ENCODE results near the gene ENAM. TPM values are rescaled to one million over a fixed set of nuclear protein-coding genes. Genes with fewer than 3 reads are reported as not detected.
A peak's percentile ranks its signal among the peaks of the same experiment; 100 is the strongest.

Gene ENAM
- total RNA-seq, 6 experiments from 2014 or later, result 0.07 to 0.86 (median 0.62) TPM

- Histone ChIP-seq H3K9me3 (no peaks in the 10 kb centered on the region), H3K27me3 (no peaks in the 10 kb centered on the region), H3K4me3 (no peak overlapping the region), H3K4me1 (no peaks in the 10 kb centered on the region), H3K36me3 (no peaks in the 10 kb centered on the region), H3K27ac (no peak overlapping the region)
- DNase-seq, result no peak
- ATAC-seq, result no peak
- intact Hi-C loops (cut with DNase I), result no loop called here
- TF ChIP-seq POLR2A (IDR thresholded peaks at IDR 0.05), result no peak
- TF ChIP-seq CTCF (IDR thresholded peaks at IDR 0.05), result no peak
- WGBS (ENCODE audit: insufficient coverage, low coverage, low lambda C conversion rate, missing lambda C conversion rate), result 68% methylated on average over 2 of the region's 2 CpGs
Observed at GRCh38 chr4:70608324-70608723, 20.2 kb upstream of the ENAM start.

GRCh38 chr4:70613306-70614183 is 15.0 kb upstream of the ENAM start:
- TF ChIP-seq CTCF (IDR thresholded peaks at IDR 0.05) (no peak), POLR2A (IDR thresholded peaks at IDR 0.05) (no peak)
- peak overlapping the region in 1 of 3 donors; percentile 8 for H3K4me3 ChIP-seq
- intact Hi-C loops (cut with DNase I), result no loop called here
- H3K27ac ChIP-seq, result no peak overlapping the region
- no peaks in the 10 kb centered on the region for H3K9me3 ChIP-seq
- ATAC-seq, result peak; percentile 49 to 58 (median 56)
- no peaks in the 10 kb centered on the region for H3K27me3 ChIP-seq
- no peaks in the 10 kb centered on the region for H3K4me1 ChIP-seq
- 11% methylated on average over 9 of the region's 9 CpGs for WGBS (ENCODE audit: insufficient coverage, low coverage, low lambda C conversion rate, missing lambda C conversion rate)
- no peak for DNase-seq
- no peaks in the 10 kb centered on the region for H3K36me3 ChIP-seq

- Histone ChIP-seq H3K36me3 (no peaks in the 10 kb centered on the region), H3K4me1 (no peaks in the 10 kb centered on the region), H3K4me3 (peak overlapping the region in 1 of 3 donors; percentile 8), H3K27me3 (no peaks in the 10 kb centered on the region), H3K9me3 (no peaks in the 10 kb centered on the region), H3K27ac (no peak overlapping the region)
- ATAC-seq (peak; percentile 55 to 65 (median 60)), DNase-seq (no peak)
- 46% methylated on average over 3 of the region's 3 CpGs for WGBS (ENCODE audit: insufficient coverage, low coverage, low lambda C conversion rate, missing lambda C conversion rate)
- TF ChIP-seq POLR2A (IDR thresholded peaks at IDR 0.05) (no peak), CTCF (IDR thresholded peaks at IDR 0.05) (no peak)
- intact Hi-C loops (cut with DNase I), result no loop called here
Observed at GRCh38 chr4:70614184-70614555, 14.4 kb upstream of the ENAM start.

GRCh38 chr4:70619288-70619687 is 9.3 kb upstream of the ENAM start:
- no peaks in the 10 kb centered on the region for H3K9me3 ChIP-seq
- H3K27me3 ChIP-seq, result no peaks in the 10 kb centered on the region
- no peak for ATAC-seq
- intact Hi-C loops (cut with DNase I), result no loop called here
- DNase-seq, result no peak
- no peak overlapping the region for H3K27ac ChIP-seq
- WGBS (ENCODE audit: insufficient coverage, low coverage, low lambda C conversion rate, missing lambda C conversion rate), result 81% methylated on average over 4 of the region's 4 CpGs
- TF ChIP-seq POLR2A (IDR thresholded peaks at IDR 0.05) (no peak), CTCF (IDR thresholded peaks at IDR 0.05) (no peak)
- H3K36me3 ChIP-seq, result no peaks in the 10 kb centered on the region
- H3K4me1 ChIP-seq, result no peaks in the 10 kb centered on the region
- H3K4me3 ChIP-seq, result no peak overlapping the region

Data from right lobe of liver (tissue), 6 donors.